MCF 10A (cell line): ENCODE data around the gene GLP2R. TPM values are rescaled to one million over a fixed set of nuclear protein-coding genes. Genes with fewer than 3 reads are reported as not detected.

Experiments used
- BruUV-seq: library from RNA; stranded (reverse); fragments of 400-500 nt; replicated peaks from 2 replicates; lab custom pipeline; 2021; lab: Mats Ljungman, UMichigan
- CTCF ChIA-PET: fragments of 300-600 bp; sonication (Branson Sonifier 250); formaldehyde crosslinking; extraction: SDS; loops from one replicate; lab custom pipeline; 2021; ENCODE audit warnings: antibody characterized with exemption, inconsistent platforms; lab: Yijun Ruan, JAX
- POLR2A ChIA-PET: fragments of 300-600, 350-650 bp; sonication (Branson Sonifier 250); formaldehyde crosslinking; extraction: SDS; loops from one replicate; lab custom pipeline; 2020; ENCODE audit warnings: antibody characterized with exemption, inconsistent platforms; lab: Yijun Ruan, JAX
- DNase-seq: peaks from one replicate; pipeline ENCODE4 v3.0.0-alpha.2; 2018; ENCODE audit not compliant: unreplicated experiment
- H3K27ac Mint-ChIP-seq: one replicate; pipeline ENCODE4 v1.8.0; 2022; ENCODE audit warnings: mild to moderate bottlenecking, low read depth, mixed read lengths; ENCODE audit not compliant: unreplicated experiment
- H3K27me3 Mint-ChIP-seq: one replicate; pipeline ENCODE4 v1.8.0; 2022; ENCODE audit warnings: mixed read lengths; ENCODE audit not compliant: insufficient read depth, unreplicated experiment
- H3K36me3 Mint-ChIP-seq: one replicate; pipeline ENCODE4 v1.8.0; 2022; ENCODE audit warnings: mild to moderate bottlenecking, moderate library complexity, mixed read lengths; ENCODE audit not compliant: insufficient read depth, unreplicated experiment
- H3K4me1 Mint-ChIP-seq: one replicate; pipeline ENCODE4 v1.8.0; 2022; ENCODE audit warnings: mixed read lengths; ENCODE audit not compliant: insufficient read depth, unreplicated experiment
- H3K4me3 Mint-ChIP-seq: one replicate; pipeline ENCODE4 v1.8.0; 2022; ENCODE audit warnings: mild to moderate bottlenecking, moderate library complexity, mixed read lengths; ENCODE audit not compliant: unreplicated experiment
- H3K9me3 Mint-ChIP-seq: one replicate; pipeline ENCODE4 v1.8.0; 2022; ENCODE audit warnings: mixed read lengths; ENCODE audit not compliant: unreplicated experiment
- CTCF ChIP-seq: fragments of 200-600 bp; IDR thresholded peaks from one replicate; pipeline ENCODE4 v1.8.0; 2022; ENCODE audit warnings: antibody characterized with exemption, mild to moderate bottlenecking; ENCODE audit not compliant: unreplicated experiment
- intact Hi-C: fragments of 100-400 bp; cut with micrococcal nuclease; formaldehyde crosslinking; loops from 2 replicates; pipeline ENCODE4 v1.14.1; 2022
- total RNA-seq: library from RNA; stranded (reverse); gene quantifications from 2 replicates; pipeline ENCODE4 v1.2.3, GENCODE V29; 2022

GLP2R gene
- total RNA-seq, 1 experiment from 2014 or later: 0.09 TPM

- BruUV-seq: no TSS peak
- POLR2A ChIA-PET: no interaction called here
- CTCF ChIA-PET: no interaction called here
Measured at GRCh38 chr17:9809409-9809808, 16.3 kb upstream of the GLP2R start.

GRCh38 chr17:9810100-9810949 is 15.4 kb upstream of the GLP2R start:
- no peaks in the 10 kb centered on the region for H3K36me3 Mint-ChIP-seq
- no peak for TF ChIP-seq CTCF

More at GRCh38 chr17:9809409-9809808, 16.3 kb upstream of the GLP2R start:
- no peak overlapping the region for H3K27ac Mint-ChIP-seq
- intact Hi-C loops: no loop called here
- DNase-seq: no peak
- TF ChIP-seq CTCF: no peak
- H3K4me1 Mint-ChIP-seq: no peaks in the 10 kb centered on the region
- peaks cover 7% of the 10 kb centered on the region for H3K9me3 Mint-ChIP-seq
- H3K27me3 Mint-ChIP-seq: no peaks in the 10 kb centered on the region
- no peak overlapping the region for H3K4me3 Mint-ChIP-seq
- H3K36me3 Mint-ChIP-seq: no peaks in the 10 kb centered on the region

GRCh38 chr17:9811086-9811485 is 14.6 kb upstream of the GLP2R start:
- intact Hi-C loops: no loop called here
- H3K36me3 Mint-ChIP-seq: no peaks in the 10 kb centered on the region
- no peak for TF ChIP-seq CTCF
- no peaks in the 10 kb centered on the region for H3K4me1 Mint-ChIP-seq
- no peak overlapping the region for H3K4me3 Mint-ChIP-seq
- no peaks in the 10 kb centered on the region for H3K27me3 Mint-ChIP-seq
- H3K9me3 Mint-ChIP-seq: peaks cover under 1% of the 10 kb centered on the region
- CTCF ChIA-PET: no interaction called here
- POLR2A ChIA-PET: interaction anchor here (1.9 kb wide), 1 partner anchor 8 kb away, joined by 4 read pairs; no protein-coding TSS in a partner anchor
- H3K27ac Mint-ChIP-seq: no peak overlapping the region
- BruUV-seq: no TSS peak
- DNase-seq: peak; percentile 50

More at GRCh38 chr17:9810100-9810949, 15.4 kb upstream of the GLP2R start:
- Mint-ChIP-seq H3K27me3 (no peaks in the 10 kb centered on the region), H3K4me3 (no peak overlapping the region), H3K27ac (no peak overlapping the region), H3K4me1 (no peaks in the 10 kb centered on the region), H3K9me3 (no peaks in the 10 kb centered on the region)
- ChIA-PET POLR2A (interaction anchor here (1.9 kb wide), 1 partner anchor 8 kb away, joined by 4 read pairs; no protein-coding TSS in a partner anchor), CTCF (interaction anchor here (0.6 kb wide), 1 partner anchor 40 kb away, joined by 5 read pairs; no protein-coding TSS in a partner anchor)
- no TSS peak for BruUV-seq
- peak; percentile 16 for DNase-seq
- intact Hi-C loops: no loop called here

- no peak for TF ChIP-seq CTCF
- ChIA-PET POLR2A (interaction anchor here (1.9 kb wide), 1 partner anchor 9 kb away, joined by 4 read pairs; no protein-coding TSS in a partner anchor), CTCF (interaction anchor here (0.6 to 1.2 kb wide), 2 partner anchors 81 to 173 kb away, joined by 3 read pairs; no protein-coding TSS in a partner anchor)
- H3K4me3 Mint-ChIP-seq: no peak overlapping the region
- no peaks in the 10 kb centered on the region for H3K4me1 Mint-ChIP-seq
- H3K9me3 Mint-ChIP-seq: peaks cover 5% of the 10 kb centered on the region
- H3K27ac Mint-ChIP-seq: no peak overlapping the region
- intact Hi-C loops: no loop called here
- H3K36me3 Mint-ChIP-seq: no peaks in the 10 kb centered on the region
- H3K27me3 Mint-ChIP-seq: no peaks in the 10 kb centered on the region
- no peak for DNase-seq
- no TSS peak for BruUV-seq
Measured at GRCh38 chr17:9811537-9811936, 14.2 kb upstream of the GLP2R start.
